NCI-H2029 (cell line): ENCODE measurements around the gene UST.
"Not testable (repeated sequence)": the region's sequence is repeated elsewhere in the genome, so short reads cannot be mapped to it uniquely, and the experiment has no call there.

ENCODE experiments used
- DNase-seq: peaks from one replicate; lab custom pipeline; 2025; lab: John Stamatoyannopoulos, UW

The UST gene

GRCh38 chr6:148868901-148869300, 122.1 kb downstream of the UST start:
- DNase-seq, result no peak

- DNase-seq, result no peak
Observed at GRCh38 chr6:148869585-148869984, 122.8 kb downstream of the UST start.

GRCh38 chr6:148873154-148873553, 126.3 kb downstream of the UST start:
- no peak for DNase-seq

- no peak for DNase-seq
Observed at GRCh38 chr6:148873868-148874267, 127.0 kb downstream of the UST start.

GRCh38 chr6:148874698-148875293, 128.0 kb downstream of the UST start:
- DNase-seq, result no peak

GRCh38 chr6:148878683-148879082, 131.9 kb downstream of the UST start:
- no peak for DNase-seq

GRCh38 chr6:148880742-148881141, 133.9 kb downstream of the UST start:
- DNase-seq, result not testable (repeated sequence)

- no peak for DNase-seq
Observed at GRCh38 chr6:148881593-148882311, 134.9 kb downstream of the UST start.

- no peak for DNase-seq
Observed at GRCh38 chr6:148883270-148883669, 136.4 kb downstream of the UST start.

GRCh38 chr6:148884461-148884860, 137.6 kb downstream of the UST start:
- no peak for DNase-seq

GRCh38 chr6:148885136-148885865, 138.5 kb downstream of the UST start:
- no peak for DNase-seq

GRCh38 chr6:148885925-148886845, 139.4 kb downstream of the UST start:
- no peak for DNase-seq

GRCh38 chr6:148887181-148887580, 140.4 kb downstream of the UST start:
- no peak for DNase-seq

GRCh38 chr6:148888856-148889255, 142.0 kb downstream of the UST start:
- no peak for DNase-seq

GRCh38 chr6:148890096-148890495, 143.3 kb downstream of the UST start:
- DNase-seq, result no peak

- DNase-seq, result no peak
Observed at GRCh38 chr6:148890652-148891404, 144.0 kb downstream of the UST start.

GRCh38 chr6:148891405-148891783, 144.6 kb downstream of the UST start:
- no peak for DNase-seq

- DNase-seq, result no peak
Observed at GRCh38 chr6:148892247-148892646, 145.4 kb downstream of the UST start.

GRCh38 chr6:148893073-148893472, 146.2 kb downstream of the UST start:
- DNase-seq, result no peak

GRCh38 chr6:148893481-148893880, 146.7 kb downstream of the UST start:
- DNase-seq, result no peak

GRCh38 chr6:148898376-148899014, 151.7 kb downstream of the UST start:
- DNase-seq, result no peak
